ENCODE measurements around the gene SHQ1.

The SHQ1 gene

DNA sequence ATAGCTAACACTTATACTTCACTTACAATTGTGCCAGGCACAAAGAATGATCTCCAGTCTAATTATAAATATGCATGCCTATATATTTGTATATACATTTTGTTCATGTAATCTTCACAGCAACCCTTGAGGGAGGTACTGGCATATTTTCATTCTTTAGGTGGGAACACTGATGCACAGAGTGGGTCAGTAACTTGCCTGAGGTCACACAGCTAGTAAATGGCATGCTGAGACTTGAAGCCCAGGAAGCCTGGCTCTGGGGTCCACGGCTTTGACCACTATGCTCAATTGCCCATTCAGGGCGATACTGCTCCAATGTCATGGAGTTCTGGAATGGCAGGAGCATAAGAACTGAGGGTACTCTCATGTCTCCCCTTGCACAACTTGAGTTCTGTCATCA, 139.8 kb downstream of the SHQ1 start:
- Histone ChIP-seq H3K27ac (no peak overlapping the region), H3K9ac (no peak overlapping the region), H4K20me1 (no peaks in the 10 kb centered on the region), H3K36me3 (no peaks in the 10 kb centered on the region), H3K4me2 (no peak overlapping the region), H3K9me3 (replicated peaks in 1 of 11) (no peaks in the 10 kb centered on the region), H3K4me3 (no peak overlapping the region), H3K27me3 (no peaks in the 10 kb centered on the region), H3K4me1 (no peaks in the 10 kb centered on the region)
- no peak for TF ChIP-seq Cebpa-rat (IDR thresholded peaks at IDR 0.05)

GRCh38 chr3:72702997-72703396, 145.2 kb downstream of the SHQ1 start:
- H3K4me1 ChIP-seq = no peaks in the 10 kb centered on the region
- no peak overlapping the region for H3K4me2 ChIP-seq
- no peaks in the 10 kb centered on the region for H3K27me3 ChIP-seq
- H3K9me3 ChIP-seq (replicated peaks in 1 of 11) = no peaks in the 10 kb centered on the region
- no peak overlapping the region for H3K9ac ChIP-seq
- no peak overlapping the region for H3K27ac ChIP-seq
- no peak overlapping the region for H3K4me3 ChIP-seq
- H3K36me3 ChIP-seq = no peaks in the 10 kb centered on the region
- TF ChIP-seq Cebpa-rat (IDR thresholded peaks at IDR 0.05) = no peak
- no peaks in the 10 kb centered on the region for H4K20me1 ChIP-seq

DNA sequence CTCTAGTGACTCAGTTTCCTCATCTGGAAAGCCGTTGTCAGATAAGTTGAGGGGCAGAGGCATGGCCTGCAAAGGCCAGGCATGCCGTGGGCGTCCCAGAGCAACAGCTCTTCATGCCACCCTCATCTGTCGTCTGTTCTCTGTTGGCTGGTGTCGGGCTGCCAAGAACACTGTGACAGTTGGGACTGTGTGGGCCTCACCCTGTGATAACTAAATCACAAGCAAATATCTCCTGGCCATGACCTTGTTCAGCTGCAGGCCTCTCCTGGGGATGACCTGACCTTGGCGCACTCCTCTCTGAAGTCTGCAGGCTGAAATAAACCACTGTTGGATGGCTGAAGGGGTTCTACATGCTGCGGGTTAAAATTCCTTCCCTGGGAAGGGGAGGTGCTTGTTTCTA, 145.9 kb downstream of the SHQ1 start:
- Histone ChIP-seq H4K20me1 (no peaks in the 10 kb centered on the region), H3K4me2 (no peak overlapping the region), H3K27ac (no peak overlapping the region), H3K9ac (no peak overlapping the region), H3K4me1 (no peaks in the 10 kb centered on the region), H3K4me3 (no peak overlapping the region), H3K36me3 (no peaks in the 10 kb centered on the region), H3K9me3 (replicated peaks in 1 of 11) (no peaks in the 10 kb centered on the region), H3K27me3 (no peaks in the 10 kb centered on the region)
- no peak for TF ChIP-seq Cebpa-rat (IDR thresholded peaks at IDR 0.05)

DNA sequence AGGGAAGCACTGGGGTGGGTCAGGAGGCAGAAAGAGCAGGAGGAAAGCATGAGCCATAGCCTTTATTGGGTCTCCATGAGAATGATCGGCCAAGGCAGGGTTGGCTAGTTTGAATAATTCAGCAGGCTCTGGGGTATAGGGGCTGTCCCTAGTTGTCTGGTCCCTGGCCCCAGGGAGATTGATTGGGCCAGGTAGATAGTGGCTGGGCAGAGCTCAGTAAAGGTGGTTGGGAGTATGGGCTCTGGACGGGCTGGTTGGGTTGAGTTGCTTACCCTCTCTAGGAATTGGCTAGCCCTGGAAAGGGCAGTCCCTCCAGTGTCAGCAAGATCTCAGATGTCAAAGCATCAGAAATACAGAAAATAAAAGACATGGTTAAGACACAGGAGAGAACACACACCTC, 148.1 kb downstream of the SHQ1 start:
- H3K4me1 ChIP-seq = peaks cover 0 to 4% (median 0%) of the 10 kb centered on the region in 10 experiments; a peak in 5 of 20 replicates
- no peak overlapping the region for H3K9ac ChIP-seq
- no peak for TF ChIP-seq Cebpa-rat (IDR thresholded peaks at IDR 0.05)
- no peak overlapping the region for H3K4me3 ChIP-seq
- H3K27me3 ChIP-seq = no peaks in the 10 kb centered on the region
- no peak overlapping the region for H3K27ac ChIP-seq
- no peaks in the 10 kb centered on the region for H4K20me1 ChIP-seq
- no peaks in the 10 kb centered on the region for H3K9me3 ChIP-seq (replicated peaks in 1 of 11)
- no peak overlapping the region for H3K4me2 ChIP-seq
- H3K36me3 ChIP-seq = no peaks in the 10 kb centered on the region

DNA sequence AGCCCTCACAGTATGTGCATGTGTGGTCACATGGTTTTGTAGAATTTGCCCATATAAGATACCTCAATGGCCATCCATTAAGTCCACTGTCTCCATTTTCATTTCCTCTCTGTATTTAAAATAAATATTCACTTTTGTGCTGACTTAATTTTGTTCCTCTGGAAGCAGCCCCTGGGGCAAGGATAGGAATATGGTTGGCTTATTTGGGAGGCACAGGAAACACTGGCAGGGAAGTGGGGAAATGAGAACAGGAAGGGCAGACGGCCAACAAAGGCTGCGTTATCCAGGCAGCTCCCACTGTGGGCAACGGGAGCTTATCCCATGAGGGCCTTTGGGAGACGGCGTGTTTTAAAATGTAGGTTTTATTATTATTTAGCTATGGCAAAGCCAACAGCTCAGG, 148.6 kb downstream of the SHQ1 start:
- H3K9ac ChIP-seq = no peak overlapping the region
- no peaks in the 10 kb centered on the region for H3K27me3 ChIP-seq
- H3K9me3 ChIP-seq (replicated peaks in 1 of 11) = no peaks in the 10 kb centered on the region
- peaks cover 0 to 9% (median 5%) of the 10 kb centered on the region in 10 experiments; a peak in 16 of 20 replicates for H3K4me1 ChIP-seq
- TF ChIP-seq Cebpa-rat (IDR thresholded peaks at IDR 0.05) = no peak
- no peak overlapping the region for H3K27ac ChIP-seq
- H4K20me1 ChIP-seq = no peaks in the 10 kb centered on the region
- no peak overlapping the region for H3K4me2 ChIP-seq
- no peak overlapping the region for H3K4me3 ChIP-seq
- no peaks in the 10 kb centered on the region for H3K36me3 ChIP-seq
